ENCODE data around the gene LGALS14. TPM values are rescaled to one million over a fixed set of nuclear protein-coding genes. Genes with fewer than 3 reads are reported as not detected.
"Not testable (repeated sequence)": the region's sequence is repeated elsewhere in the genome, so short reads cannot be mapped to it uniquely, and the experiment has no call there.

The LGALS14 gene
- polyA plus RNA-seq, 3 donors, result not detected

DNA sequence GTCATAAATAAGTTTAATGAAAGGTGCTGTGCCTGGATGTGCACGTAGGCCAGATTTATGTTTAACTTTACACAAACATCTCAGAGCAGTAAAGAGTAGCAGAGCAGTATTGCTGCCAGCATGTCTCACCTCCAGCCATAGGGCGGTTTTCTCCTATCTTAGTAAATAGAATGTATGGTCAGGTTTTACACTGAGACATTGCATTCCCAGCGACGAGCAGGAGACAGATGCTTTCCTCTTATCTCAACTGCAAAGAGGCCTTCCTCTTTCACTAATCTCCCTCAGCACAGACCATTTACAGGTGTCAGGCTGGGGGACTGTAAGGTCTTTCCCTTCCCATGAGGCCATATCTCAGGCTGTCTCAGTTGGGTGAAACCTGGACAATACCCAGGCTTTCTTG lies 15.6 kb upstream of the LGALS14 start:
- DNase-seq (ENCODE audit: extremely low read depth in 1 of 11, low read depth in 9 of 11, low spot score in 4 of 11), result not testable (repeated sequence)

DNA sequence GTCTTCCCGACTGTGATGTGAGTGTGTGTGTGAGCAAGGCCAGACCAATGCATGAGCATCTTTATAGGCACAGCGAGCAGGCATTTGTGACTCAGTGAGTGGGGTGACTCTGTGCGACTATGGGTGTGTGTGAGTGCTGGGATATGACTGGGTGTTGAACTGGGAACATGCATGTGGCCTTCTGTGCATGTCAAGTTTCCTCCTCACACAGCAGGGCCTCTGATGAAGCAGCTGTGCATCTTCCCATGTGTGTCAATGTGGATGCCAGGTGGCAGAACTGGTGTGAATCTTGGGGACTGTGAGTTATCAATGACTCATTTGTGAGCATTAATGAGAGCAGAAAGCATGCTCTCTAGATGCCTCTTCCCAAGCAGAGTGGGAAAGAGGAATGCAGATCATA lies 12.1 kb upstream of the LGALS14 start:
- DNase-seq (ENCODE audit: extremely low read depth in 1 of 11, low read depth in 9 of 11, low spot score in 4 of 11), result no peak

GRCh38 chr19:39692822-39693221 lies 11.5 kb upstream of the LGALS14 start:
- no peak for DNase-seq (ENCODE audit: extremely low read depth in 1 of 11, low read depth in 9 of 11, low spot score in 4 of 11)

GRCh38 chr19:39695759-39696158 lies 8.5 kb upstream of the LGALS14 start:
- no peak for DNase-seq (ENCODE audit: extremely low read depth in 1 of 11, low read depth in 9 of 11, low spot score in 4 of 11)

GRCh38 chr19:39696387-39696786 lies 7.9 kb upstream of the LGALS14 start:
- no peak for DNase-seq (ENCODE audit: extremely low read depth in 1 of 11, low read depth in 9 of 11, low spot score in 4 of 11)

DNA sequence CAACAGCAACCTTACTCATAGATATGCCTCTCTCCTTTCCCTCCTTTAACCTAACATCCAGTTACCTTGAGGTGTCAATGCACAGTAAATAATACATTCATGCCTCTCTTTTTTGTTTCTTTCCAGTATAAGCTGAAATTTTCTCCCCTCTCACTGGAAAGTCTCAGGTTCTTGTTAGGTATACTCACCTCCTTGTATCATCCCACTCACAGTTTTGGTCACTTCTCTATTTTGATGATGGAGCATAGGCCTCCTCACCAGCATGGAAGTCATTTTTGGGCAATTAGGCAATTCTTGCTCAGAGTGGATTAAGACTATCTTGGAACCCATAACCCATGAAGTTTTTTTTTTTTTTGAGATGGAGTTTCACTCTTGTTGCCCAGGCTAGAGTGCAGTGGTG lies 5.7 kb upstream of the LGALS14 start:
- DNase-seq (ENCODE audit: extremely low read depth in 1 of 11, low read depth in 9 of 11, low spot score in 4 of 11), result no peak

DNA sequence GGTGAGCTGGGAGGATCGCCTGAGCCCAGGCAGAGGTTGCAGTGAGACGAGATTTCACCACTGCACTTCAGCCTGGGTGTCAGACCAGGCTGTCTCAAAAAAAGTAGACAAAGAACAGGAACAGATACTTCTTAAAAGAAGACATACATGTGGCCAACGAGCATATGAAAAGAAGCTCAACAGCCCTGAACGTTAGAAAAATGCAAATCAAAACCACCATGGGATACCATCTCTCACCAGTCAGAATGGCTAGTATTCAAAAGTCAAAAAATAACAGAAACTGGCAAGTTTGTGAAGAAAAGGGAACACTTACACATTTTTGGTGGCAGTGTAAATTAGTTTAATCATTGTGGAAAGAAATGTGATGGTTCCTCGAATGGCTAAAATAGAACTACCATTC lies 3.0 kb upstream of the LGALS14 start:
- no peak for DNase-seq (ENCODE audit: extremely low read depth in 1 of 11, low read depth in 9 of 11, low spot score in 4 of 11)

GRCh38 chr19:39705578-39706188 lies 1.4 kb downstream of the LGALS14 start:
- DNase-seq (ENCODE audit: extremely low read depth in 1 of 11, low read depth in 9 of 11, low spot score in 4 of 11), result no peak

- no peak for DNase-seq (ENCODE audit: extremely low read depth in 1 of 11, low read depth in 9 of 11, low spot score in 4 of 11)
Observed at GRCh38 chr19:39708594-39708993, 4.3 kb downstream of the LGALS14 start.

- no peak for DNase-seq (ENCODE audit: extremely low read depth in 1 of 11, low read depth in 9 of 11, low spot score in 4 of 11)
Observed at GRCh38 chr19:39709026-39709872, 5.0 kb downstream of the LGALS14 start.

DNA sequence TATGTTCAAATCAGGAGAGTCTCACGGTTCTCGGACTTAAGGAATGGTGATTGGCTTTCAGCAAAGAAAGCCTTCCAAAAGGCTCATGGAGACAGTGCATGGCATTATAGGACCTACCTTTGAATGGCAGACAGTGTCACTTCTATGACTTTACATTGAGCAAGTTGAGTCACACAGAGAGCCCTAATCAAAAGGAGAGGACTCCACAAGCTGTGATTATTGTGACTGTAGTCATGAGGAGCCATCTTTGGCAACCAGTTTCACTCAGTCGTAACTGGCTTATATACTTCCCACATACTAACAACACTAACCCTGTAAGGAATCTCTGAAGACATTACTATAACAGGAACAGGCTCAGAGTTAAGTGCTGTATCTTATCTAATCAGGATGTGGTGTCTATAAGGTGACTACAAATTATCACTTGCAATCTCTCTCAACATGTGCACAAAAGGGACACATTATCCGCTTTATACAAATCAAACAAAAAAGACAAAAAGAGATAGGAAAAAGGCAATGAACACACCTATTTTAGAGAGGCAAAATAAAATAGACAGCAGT lies 6.1 kb downstream of the LGALS14 start:
- DNase-seq (ENCODE audit: extremely low read depth in 1 of 11, low read depth in 9 of 11, low spot score in 4 of 11), result no peak

DNA sequence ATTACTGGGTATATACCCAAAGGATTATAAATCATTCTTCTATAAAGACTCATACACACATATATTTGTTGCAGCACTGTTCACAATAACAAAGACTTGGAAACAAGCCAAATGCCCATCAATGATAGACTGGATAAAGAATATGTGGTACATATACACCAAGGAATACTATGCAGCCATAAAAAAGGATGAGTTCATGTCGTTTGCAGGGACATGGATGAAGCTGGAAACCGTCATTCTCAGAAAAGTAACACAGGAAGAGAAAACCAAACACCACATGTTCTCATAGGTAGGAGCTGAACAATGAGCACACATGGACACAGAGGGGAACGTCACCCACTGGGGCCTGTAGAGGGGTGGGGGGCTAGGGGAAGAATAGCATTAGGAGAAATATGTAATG lies 15.9 kb downstream of the LGALS14 start:
- not testable (repeated sequence) for DNase-seq (ENCODE audit: extremely low read depth in 1 of 11, low read depth in 9 of 11, low spot score in 4 of 11)

DNA sequence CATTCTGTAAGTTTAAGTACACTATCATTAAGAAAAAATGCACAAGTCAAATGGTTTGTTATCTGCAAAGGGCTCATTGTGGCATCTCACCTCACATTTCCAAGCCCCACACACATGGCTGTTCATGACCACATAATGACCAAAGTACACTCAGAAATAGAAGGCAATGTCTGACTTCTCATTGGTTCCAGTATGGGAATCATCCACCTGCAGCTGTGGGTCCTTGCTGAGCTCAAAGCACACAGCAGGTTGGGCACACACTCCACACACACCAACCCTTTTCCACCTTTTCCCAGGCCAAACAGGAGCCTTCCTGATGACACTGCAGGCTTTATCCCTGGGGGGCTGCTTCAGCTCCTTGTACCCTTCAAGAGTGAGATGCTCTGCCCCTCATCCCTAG lies 21.7 kb downstream of the LGALS14 start:
- DNase-seq (ENCODE audit: extremely low read depth in 1 of 11, low read depth in 9 of 11, low spot score in 4 of 11), result no peak

DNA sequence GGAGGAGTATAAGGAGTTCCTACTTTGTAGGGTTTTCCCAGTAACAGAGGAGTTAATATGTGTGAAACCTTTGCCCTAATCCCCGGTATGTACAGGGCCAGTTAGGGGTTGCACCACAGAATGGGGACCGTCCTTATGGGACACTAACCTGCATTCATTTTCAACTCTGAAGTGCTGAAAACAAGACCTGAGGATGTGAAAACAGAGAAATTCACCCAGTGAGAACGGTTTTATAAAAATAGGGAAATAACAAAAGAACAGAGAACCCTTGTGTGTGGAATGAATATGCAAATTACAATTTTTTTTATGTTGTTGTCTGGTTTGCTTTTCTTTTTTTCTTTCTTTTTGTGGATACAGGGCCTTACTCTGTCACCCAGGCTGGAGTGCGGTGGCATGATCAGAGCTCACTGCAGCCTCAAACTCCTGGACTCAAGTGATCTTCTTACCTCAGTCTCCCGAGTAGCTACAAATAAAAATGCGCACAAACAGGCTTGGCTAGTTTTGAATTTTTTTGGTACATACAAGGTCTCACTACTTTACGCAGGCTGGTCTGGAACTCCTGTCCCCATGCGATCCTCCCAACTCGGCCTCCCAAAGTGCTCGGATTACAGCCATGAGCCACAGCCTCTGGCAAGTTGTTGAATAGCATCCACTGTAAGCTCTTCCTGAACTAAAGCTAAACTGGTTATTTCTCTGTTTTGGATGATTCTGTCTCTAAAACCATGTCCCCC lies 23.0 kb downstream of the LGALS14 start:
- no peak for DNase-seq (ENCODE audit: extremely low read depth in 1 of 11, low read depth in 9 of 11, low spot score in 4 of 11)

DNA sequence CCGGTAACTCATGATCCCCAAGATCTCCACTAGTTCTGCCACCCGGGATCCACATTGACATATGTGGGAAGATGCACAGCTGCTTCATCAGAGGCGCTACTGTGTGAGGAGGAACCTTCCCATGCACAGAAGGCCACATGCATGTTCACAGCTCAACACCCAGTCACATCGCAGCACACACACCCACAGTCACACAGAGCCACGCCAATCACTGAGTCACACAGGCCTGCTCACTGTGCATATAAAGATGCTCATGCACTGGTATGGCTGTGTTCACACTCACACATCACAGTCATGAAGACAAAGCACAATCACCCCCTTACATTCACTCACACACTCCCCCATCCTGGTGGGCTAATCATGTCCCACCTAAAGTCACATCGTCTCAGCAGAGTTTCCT lies 23.8 kb downstream of the LGALS14 start:
- DNase-seq (ENCODE audit: extremely low read depth in 1 of 11, low read depth in 9 of 11, low spot score in 4 of 11), result no peak

DNA sequence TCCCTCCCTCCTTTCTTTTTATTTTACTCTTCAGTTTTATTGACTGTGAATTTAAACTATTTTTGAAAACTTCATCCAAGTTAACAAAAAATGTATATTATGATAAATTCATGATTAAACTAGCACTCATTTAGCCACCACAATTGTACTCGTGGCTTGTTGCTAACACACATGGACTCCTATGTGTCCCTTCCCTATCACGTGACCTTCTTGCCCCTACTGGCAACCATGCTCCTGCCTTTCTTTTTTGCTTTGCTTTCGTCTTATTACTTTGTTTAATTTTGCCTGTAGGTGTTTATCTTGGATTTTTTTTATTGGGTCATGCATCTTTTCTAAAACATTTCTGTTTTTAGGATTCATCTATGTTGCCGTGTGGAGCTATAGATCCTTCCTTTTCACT lies 25.3 kb downstream of the LGALS14 start:
- no peak for DNase-seq (ENCODE audit: extremely low read depth in 1 of 11, low read depth in 9 of 11, low spot score in 4 of 11)

DNA sequence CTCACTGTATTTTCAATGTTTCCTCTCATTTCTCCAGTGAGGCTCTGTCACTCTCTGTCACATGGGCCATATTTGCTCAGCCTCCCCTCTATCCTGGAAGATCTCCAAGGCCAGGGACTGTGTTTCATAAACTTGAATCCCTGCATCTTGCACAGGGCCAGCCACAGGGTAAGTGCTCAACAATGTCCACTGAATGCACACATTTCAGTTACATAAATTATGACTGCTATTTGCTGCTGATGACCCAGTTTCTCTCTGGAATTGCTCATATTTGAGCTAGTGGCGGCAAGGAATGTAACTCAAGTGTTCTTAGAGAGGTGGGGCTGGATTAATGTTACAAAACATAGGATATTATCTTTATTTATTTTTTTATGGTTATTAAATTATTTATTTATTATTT lies 27.4 kb downstream of the LGALS14 start:
- no peak for DNase-seq (ENCODE audit: extremely low read depth in 1 of 11, low read depth in 9 of 11, low spot score in 4 of 11)

- DNase-seq (ENCODE audit: extremely low read depth in 1 of 11, low read depth in 9 of 11, low spot score in 4 of 11), result no peak
Observed at GRCh38 chr19:39733841-39734240, 29.6 kb downstream of the LGALS14 start.

GRCh38 chr19:39735688-39736087 lies 31.4 kb downstream of the LGALS14 start:
- DNase-seq (ENCODE audit: extremely low read depth in 1 of 11, low read depth in 9 of 11, low spot score in 4 of 11), result no peak

- DNase-seq (ENCODE audit: extremely low read depth in 1 of 11, low read depth in 9 of 11, low spot score in 4 of 11), result no peak
Observed at GRCh38 chr19:39736088-39736487, 31.8 kb downstream of the LGALS14 start.
